HG03135 (cell line): Measurements from ENCODE around the gene CHFR.
"Not testable (repeated sequence)": the region's sequence is repeated elsewhere in the genome, so short reads cannot be mapped to it uniquely, and the experiment has no call there.

Source experiments
- ATAC-seq: cut with Tn5 transposase; IDR thresholded peaks from one replicate; pipeline ENCODE4 v1.9.1; 2021; ENCODE audit warnings: mild to moderate bottlenecking, moderate library complexity; ENCODE audit not compliant: unreplicated experiment

The CHFR gene

GRCh38 chr12:132814232-132814631 is 73.2 kb downstream of the CHFR start:
- no peak for ATAC-seq

- no peak for ATAC-seq
Observed at GRCh38 chr12:132813443-132813842, 74.0 kb downstream of the CHFR start.

GRCh38 chr12:132812631-132813305 is 74.6 kb downstream of the CHFR start:
- ATAC-seq = no peak

GRCh38 chr12:132809391-132809790 is 78.0 kb downstream of the CHFR start:
- ATAC-seq = not testable (repeated sequence)

- no peak for ATAC-seq
Observed at GRCh38 chr12:132807295-132808092, 79.9 kb downstream of the CHFR start.

GRCh38 chr12:132806857-132807256 is 80.5 kb downstream of the CHFR start:
- no peak for ATAC-seq

- ATAC-seq = no peak
Observed at GRCh38 chr12:132804426-132804861, 83.0 kb downstream of the CHFR start.

GRCh38 chr12:132803888-132804287 is 83.5 kb downstream of the CHFR start:
- ATAC-seq = no peak

GRCh38 chr12:132803125-132803524 is 84.3 kb downstream of the CHFR start:
- no peak for ATAC-seq

GRCh38 chr12:132801741-132802140 is 85.7 kb downstream of the CHFR start:
- no peak for ATAC-seq

- no peak for ATAC-seq
Observed at GRCh38 chr12:132798836-132799235, 88.6 kb downstream of the CHFR start.

- ATAC-seq = no peak
Observed at GRCh38 chr12:132797820-132798570, 89.4 kb downstream of the CHFR start.

- ATAC-seq = no peak
Observed at GRCh38 chr12:132795847-132796246, 91.6 kb downstream of the CHFR start.

- not testable (repeated sequence) for ATAC-seq
Observed at GRCh38 chr12:132791940-132792339, 95.5 kb downstream of the CHFR start.

GRCh38 chr12:132789099-132789471 is 98.3 kb downstream of the CHFR start:
- ATAC-seq = no peak

- ATAC-seq = no peak
Observed at GRCh38 chr12:132788375-132789098, 98.9 kb downstream of the CHFR start.

GRCh38 chr12:132787877-132788276 is 99.5 kb downstream of the CHFR start:
- ATAC-seq = no peak

GRCh38 chr12:132786192-132786591 is 101.2 kb downstream of the CHFR start:
- ATAC-seq = no peak

GRCh38 chr12:132784580-132784979 is 102.8 kb downstream of the CHFR start:
- no peak for ATAC-seq

GRCh38 chr12:132783917-132784531 is 103.4 kb downstream of the CHFR start:
- no peak for ATAC-seq
